Stimulated activated naive CD8-positive, alpha-beta T cell treated with anti-CD3 and anti-CD28 coated beads, Interleukin-15, amount 100 ng/mL, for 72 hours (primary cell): Measurements from ENCODE around the gene OSCAR.
A peak's percentile ranks its signal among the peaks of the same experiment; 100 is the strongest.

Experiments
- ATAC-seq: fragments of 150-1000 bp; cut with Tn5 transposase; 2 replicates; pipeline ENCODE4 v1.10.0; 2021; ENCODE audit warnings: mild to moderate bottlenecking, moderate library complexity
- DNase-seq, 2 donors: peaks; one replicate each; pipeline ENCODE4 v3.0.0; 2021 to 2022
- H3K27ac Mint-ChIP-seq, 2 donors: one replicate each; pipeline ENCODE4 v1.8.0; 2022; ENCODE audit warnings: mild to moderate bottlenecking in 2 of 2, mixed read lengths in 2 of 2, moderate library complexity in 2 of 2
- H3K27me3 Mint-ChIP-seq: one replicate; pipeline ENCODE4 v1.8.0; 2022; ENCODE audit warnings: mixed read lengths
- H3K4me1 Mint-ChIP-seq: one replicate; pipeline ENCODE4 v1.8.0; 2022; ENCODE audit warnings: mild to moderate bottlenecking, mixed read lengths
- H3K4me3 Mint-ChIP-seq, 2 donors: one replicate each; pipeline ENCODE4 v1.8.0; 2022; ENCODE audit warnings: mild to moderate bottlenecking in 2 of 2, mixed read lengths in 2 of 2, moderate library complexity in 1 of 2
- H3K9me3 Mint-ChIP-seq, 2 donors: one replicate each; pipeline ENCODE4 v1.8.0; 2022; ENCODE audit warnings: mixed read lengths in 2 of 2

OSCAR gene

GRCh38 chr19:54133312-54133956, 32.8 kb upstream of the OSCAR start:
- ATAC-seq = no peak
- Mint-ChIP-seq H3K9me3 (no peaks in the 10 kb centered on the region), H3K4me1 (peaks cover 17% of the 10 kb centered on the region), H3K27ac (no peak overlapping the region), H3K27me3 (no peaks in the 10 kb centered on the region), H3K4me3 (no peak overlapping the region)
- no peak for DNase-seq

GRCh38 chr19:54129617-54129996, 29.0 kb upstream of the OSCAR start:
- Mint-ChIP-seq H3K27ac (no peak overlapping the region), H3K4me3 (no peak overlapping the region), H3K4me1 (peaks cover 5% of the 10 kb centered on the region), H3K9me3 (no peaks in the 10 kb centered on the region), H3K27me3 (no peaks in the 10 kb centered on the region)
- DNase-seq = no peak
- no peak for ATAC-seq

GRCh38 chr19:54128796-54129616, 28.4 kb upstream of the OSCAR start:
- H3K27ac Mint-ChIP-seq = peak overlapping the region in 1 of 2 donors; percentile 6
- no peak overlapping the region for H3K4me3 Mint-ChIP-seq
- H3K9me3 Mint-ChIP-seq = no peaks in the 10 kb centered on the region
- no peaks in the 10 kb centered on the region for H3K27me3 Mint-ChIP-seq
- ATAC-seq (peak; percentile 42), DNase-seq (no peak)
- no peaks in the 10 kb centered on the region for H3K4me1 Mint-ChIP-seq

- no peaks in the 10 kb centered on the region for H3K4me1 Mint-ChIP-seq
- no peaks in the 10 kb centered on the region for H3K9me3 Mint-ChIP-seq
- ATAC-seq (peak; percentile 14), DNase-seq (no peak)
- H3K27me3 Mint-ChIP-seq = no peaks in the 10 kb centered on the region
- no peak overlapping the region for H3K4me3 Mint-ChIP-seq
- no peak overlapping the region for H3K27ac Mint-ChIP-seq
These were observed 27.8 kb upstream of the OSCAR start for GRCh38 chr19:54128441-54128725.

- Mint-ChIP-seq H3K4me3 (no peak overlapping the region), H3K4me1 (no peaks in the 10 kb centered on the region), H3K27me3 (no peaks in the 10 kb centered on the region), H3K27ac (peak overlapping the region in 1 of 2 donors; percentile 76), H3K9me3 (no peaks in the 10 kb centered on the region)
- DNase-seq (no peak), ATAC-seq (peak; percentile 8)
These were observed 27.3 kb upstream of the OSCAR start for GRCh38 chr19:54127688-54128440.

GRCh38 chr19:54125713-54126112, 25.1 kb upstream of the OSCAR start:
- H3K4me1 Mint-ChIP-seq = no peaks in the 10 kb centered on the region

GRCh38 chr19:54124393-54124792, 23.8 kb upstream of the OSCAR start:
- H3K4me1 Mint-ChIP-seq = no peaks in the 10 kb centered on the region
- ATAC-seq = no peak
- no peaks in the 10 kb centered on the region for H3K9me3 Mint-ChIP-seq
- no peaks in the 10 kb centered on the region for H3K27me3 Mint-ChIP-seq
- no peak overlapping the region for H3K4me3 Mint-ChIP-seq
- H3K27ac Mint-ChIP-seq = no peak overlapping the region
- no peak for DNase-seq

More at GRCh38 chr19:54125713-54126112, 25.1 kb upstream of the OSCAR start:
- H3K4me3 Mint-ChIP-seq = no peak overlapping the region
- ATAC-seq (no peak), DNase-seq (no peak)
- H3K27me3 Mint-ChIP-seq = no peaks in the 10 kb centered on the region
- H3K27ac Mint-ChIP-seq = peak overlapping the region in 1 of 2 donors; percentile 95
- H3K9me3 Mint-ChIP-seq = no peaks in the 10 kb centered on the region

- H3K4me3 Mint-ChIP-seq = no peak overlapping the region
- no peaks in the 10 kb centered on the region for H3K4me1 Mint-ChIP-seq
- DNase-seq = no peak
- no peaks in the 10 kb centered on the region for H3K9me3 Mint-ChIP-seq
- no peak for ATAC-seq
- no peaks in the 10 kb centered on the region for H3K27me3 Mint-ChIP-seq
- no peak overlapping the region for H3K27ac Mint-ChIP-seq
These were observed 23.1 kb upstream of the OSCAR start for GRCh38 chr19:54123682-54124081.

- DNase-seq = no peak
- H3K9me3 Mint-ChIP-seq = no peaks in the 10 kb centered on the region
- H3K27me3 Mint-ChIP-seq = no peaks in the 10 kb centered on the region
- H3K4me1 Mint-ChIP-seq = peaks cover 17% of the 10 kb centered on the region
- H3K4me3 Mint-ChIP-seq = no peak overlapping the region
- H3K27ac Mint-ChIP-seq = no peak overlapping the region
- ATAC-seq = no peak
These were observed 20.7 kb upstream of the OSCAR start for GRCh38 chr19:54121259-54121658.

- peak within 1 kb of the TSS; percentile 85 to 93 for H3K4me3 Mint-ChIP-seq
- DNase-seq (peak; percentile 94 to 95), ATAC-seq (peak; percentile 96)
- peak within 1 kb of the TSS; percentile 87 to 95 for H3K27ac Mint-ChIP-seq
- no peaks in the 10 kb centered on the region for H3K9me3 Mint-ChIP-seq
- peaks cover 43% of the 10 kb centered on the region for H3K4me1 Mint-ChIP-seq
- H3K27me3 Mint-ChIP-seq = no peaks in the 10 kb centered on the region
These were observed 14.8 kb upstream of the OSCAR start, which contains the start of the genes PRPF31 and TFPT for GRCh38 chr19:54115109-54116063. Gene PRPF31, plus strand, starts transcription at chr19:54115754. Its CDS starts 2,525 bp downstream, at chr19:54118279. Gene TFPT, minus strand, starts transcription at chr19:54115657. Its CDS starts 388 bp downstream, at chr19:54115269.

GRCh38 chr19:54114340-54115108, 13.9 kb upstream of the OSCAR start:
- Mint-ChIP-seq H3K9me3 (no peaks in the 10 kb centered on the region), H3K4me3 (peak overlapping the region; percentile 85 to 93), H3K27ac (peak overlapping the region; percentile 87 to 95), H3K4me1 (peaks cover 48% of the 10 kb centered on the region), H3K27me3 (no peaks in the 10 kb centered on the region)
- peak; percentile 69 for ATAC-seq
- DNase-seq = peak; percentile 19 to 58

GRCh38 chr19:54109651-54110050, 9.0 kb upstream of the OSCAR start:
- Mint-ChIP-seq H3K9me3 (no peaks in the 10 kb centered on the region), H3K4me3 (no peak overlapping the region), H3K27me3 (no peaks in the 10 kb centered on the region), H3K4me1 (peaks cover 39% of the 10 kb centered on the region), H3K27ac (no peak overlapping the region)
- DNase-seq = no peak
- no peak for ATAC-seq

GRCh38 chr19:54108496-54108895, 7.9 kb upstream of the OSCAR start:
- Mint-ChIP-seq H3K4me1 (peaks cover 34% of the 10 kb centered on the region), H3K27me3 (no peaks in the 10 kb centered on the region), H3K27ac (no peak overlapping the region), H3K9me3 (no peaks in the 10 kb centered on the region), H3K4me3 (no peak overlapping the region)
- DNase-seq (no peak), ATAC-seq (no peak)

- DNase-seq (no peak), ATAC-seq (no peak)
- no peaks in the 10 kb centered on the region for H3K9me3 Mint-ChIP-seq
- no peak overlapping the region for H3K4me3 Mint-ChIP-seq
- H3K4me1 Mint-ChIP-seq = peaks cover 34% of the 10 kb centered on the region
- no peak overlapping the region for H3K27ac Mint-ChIP-seq
- H3K27me3 Mint-ChIP-seq = no peaks in the 10 kb centered on the region
These were observed 7.4 kb upstream of the OSCAR start for GRCh38 chr19:54107876-54108490.
